HG03565 (cell line): Measurements from ENCODE around the gene LINC00632.
A peak's percentile ranks its signal among the peaks of the same experiment; 100 is the strongest.
"Not testable (repeated sequence)": the region's sequence is repeated elsewhere in the genome, so short reads cannot be mapped to it uniquely, and the experiment has no call there.

Experiments
- ATAC-seq: cut with Tn5 transposase; IDR thresholded peaks from one replicate; pipeline ENCODE4 v1.9.1; 2021; ENCODE audit warnings: mild to moderate bottlenecking, moderate library complexity; ENCODE audit not compliant: unreplicated experiment

The LINC00632 gene

GRCh38 chrX:140709421-140709846, at the start of gene LINC00632:
LINC00632 (plus strand) TSS chrX:140709759.
- no peak for ATAC-seq

GRCh38 chrX:140661643-140662042, 47.9 kb upstream of the LINC00632 start:
- ATAC-seq, result no peak

- no peak for ATAC-seq
These were observed 44.6 kb upstream of the LINC00632 start for GRCh38 chrX:140664939-140665338.

GRCh38 chrX:140672840-140673731, 36.5 kb upstream of the LINC00632 start:
- no peak for ATAC-seq

GRCh38 chrX:140687706-140688105, 21.9 kb upstream of the LINC00632 start:
- ATAC-seq, result no peak

GRCh38 chrX:140691596-140691995, 18.0 kb upstream of the LINC00632 start:
- not testable (repeated sequence) for ATAC-seq

- ATAC-seq, result no peak
These were observed 11.9 kb upstream of the LINC00632 start for GRCh38 chrX:140697618-140698017.

GRCh38 chrX:140701480-140701879, 8.1 kb upstream of the LINC00632 start:
- peak; percentile 85 for ATAC-seq

GRCh38 chrX:140710710-140711109, 1.2 kb downstream of the LINC00632 start:
- ATAC-seq, result no peak

- no peak for ATAC-seq
These were observed 2.3 kb downstream of the LINC00632 start for GRCh38 chrX:140711894-140712293.

- no peak for ATAC-seq
These were observed 3.0 kb downstream of the LINC00632 start for GRCh38 chrX:140712413-140713173.

GRCh38 chrX:140713174-140713539, 3.6 kb downstream of the LINC00632 start:
- ATAC-seq, result no peak

GRCh38 chrX:140715787-140716186, 6.2 kb downstream of the LINC00632 start:
- no peak for ATAC-seq

- no peak for ATAC-seq
These were observed 13.7 kb downstream of the LINC00632 start for GRCh38 chrX:140723121-140723715.

- no peak for ATAC-seq
These were observed 14.8 kb downstream of the LINC00632 start for GRCh38 chrX:140724309-140724708.

- ATAC-seq, result no peak
These were observed 15.2 kb downstream of the LINC00632 start for GRCh38 chrX:140724736-140725135.

GRCh38 chrX:140725500-140725899, 15.9 kb downstream of the LINC00632 start:
- ATAC-seq, result no peak

GRCh38 chrX:140733766-140734342, 24.3 kb downstream of the LINC00632 start:
- ATAC-seq, result peak; percentile 77

- ATAC-seq, result no peak
These were observed 34.5 kb downstream of the LINC00632 start for GRCh38 chrX:140744085-140744484.

GRCh38 chrX:140756941-140757340, 47.4 kb downstream of the LINC00632 start:
- ATAC-seq, result no peak

GRCh38 chrX:140762061-140762460, 52.5 kb downstream of the LINC00632 start:
- ATAC-seq, result peak; percentile 56
